Lower lobe of right lung (tissue), 2 donors: ENCODE results near the gene SNCA. TPM values are rescaled to one million over a fixed set of nuclear protein-coding genes. Genes with fewer than 3 reads are reported as not detected.

Experiments
- ATAC-seq, 2 donors: fragments of 200-7000 bp; cut with Tn5 transposase; one replicate each; pipeline ENCODE4 v1.9.1; 2020 to 2022; ENCODE audit warnings: mild to moderate bottlenecking in 2 of 2, moderate library complexity in 2 of 2
- DNase-seq: peaks from one replicate; pipeline ENCODE4 v3.0.0-alpha.2; 2020
- H3K27ac ChIP-seq: fragments of 200-600 bp; one replicate; pipeline ENCODE4 v1.8.0; 2022
- H3K27me3 ChIP-seq: fragments of 200-600 bp; one replicate; pipeline ENCODE4 v1.8.0; 2022; ENCODE audit warnings: low read depth
- H3K36me3 ChIP-seq: fragments of 200-600 bp; one replicate; pipeline ENCODE4 v1.8.0; 2022; ENCODE audit warnings: mild to moderate bottlenecking
- H3K4me1 ChIP-seq: fragments of 200-600 bp; one replicate; pipeline ENCODE4 v1.8.0; 2022
- H3K4me3 ChIP-seq: fragments of 200-600 bp; one replicate; pipeline ENCODE4 v1.8.0; 2022; ENCODE audit warnings: mild to moderate bottlenecking
- H3K9me3 ChIP-seq: fragments of 200-600 bp; one replicate; pipeline ENCODE4 v1.8.0; 2022
- intact Hi-C: fragments of 100-400 bp; cut with DNase I; formaldehyde crosslinking; loops from one replicate; pipeline ENCODE4 v1.11.0; 2022
- total RNA-seq: library from RNA; stranded (reverse); fragmentation: NEBNext Ultra II Directional; extraction: Animal tissue kit (Norgen Biotek cat#: 25700); gene quantifications from one replicate; pipeline ENCODE4 v1.2.1, GENCODE V29; 2021
- TF ChIP-seq, protein P1 (sequence below): fragments of 200-600 bp; IDR thresholded peaks from one replicate; pipeline ENCODE4 v1.8.0; 2022; ENCODE audit warnings: antibody characterized with exemption, mild to moderate bottlenecking
- donor health status: DM: no; HTN: yes; CAD: no; lungs with severe emphysema.

Gene SNCA
- total RNA-seq, 1 donor from 2014 or later = 7.8 TPM

GRCh38 chr4:89704651-89705395 is 132.1 kb downstream of the SNCA start:
- Histone ChIP-seq H3K27ac (no peak overlapping the region), H3K4me1 (no peaks in the 10 kb centered on the region), H3K36me3 (no peaks in the 10 kb centered on the region), H3K27me3 (no peaks in the 10 kb centered on the region), H3K4me3 (no peak overlapping the region), H3K9me3 (no peaks in the 10 kb centered on the region)
- intact Hi-C loops = no loop called here
- ATAC-seq = no peak
- DNase-seq = no peak
- TF ChIP-seq, protein P1, sequence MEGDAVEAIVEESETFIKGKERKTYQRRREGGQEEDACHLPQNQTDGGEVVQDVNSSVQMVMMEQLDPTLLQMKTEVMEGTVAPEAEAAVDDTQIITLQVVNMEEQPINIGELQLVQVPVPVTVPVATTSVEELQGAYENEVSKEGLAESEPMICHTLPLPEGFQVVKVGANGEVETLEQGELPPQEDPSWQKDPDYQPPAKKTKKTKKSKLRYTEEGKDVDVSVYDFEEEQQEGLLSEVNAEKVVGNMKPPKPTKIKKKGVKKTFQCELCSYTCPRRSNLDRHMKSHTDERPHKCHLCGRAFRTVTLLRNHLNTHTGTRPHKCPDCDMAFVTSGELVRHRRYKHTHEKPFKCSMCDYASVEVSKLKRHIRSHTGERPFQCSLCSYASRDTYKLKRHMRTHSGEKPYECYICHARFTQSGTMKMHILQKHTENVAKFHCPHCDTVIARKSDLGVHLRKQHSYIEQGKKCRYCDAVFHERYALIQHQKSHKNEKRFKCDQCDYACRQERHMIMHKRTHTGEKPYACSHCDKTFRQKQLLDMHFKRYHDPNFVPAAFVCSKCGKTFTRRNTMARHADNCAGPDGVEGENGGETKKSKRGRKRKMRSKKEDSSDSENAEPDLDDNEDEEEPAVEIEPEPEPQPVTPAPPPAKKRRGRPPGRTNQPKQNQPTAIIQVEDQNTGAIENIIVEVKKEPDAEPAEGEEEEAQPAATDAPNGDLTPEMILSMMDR = no peak

DNA sequence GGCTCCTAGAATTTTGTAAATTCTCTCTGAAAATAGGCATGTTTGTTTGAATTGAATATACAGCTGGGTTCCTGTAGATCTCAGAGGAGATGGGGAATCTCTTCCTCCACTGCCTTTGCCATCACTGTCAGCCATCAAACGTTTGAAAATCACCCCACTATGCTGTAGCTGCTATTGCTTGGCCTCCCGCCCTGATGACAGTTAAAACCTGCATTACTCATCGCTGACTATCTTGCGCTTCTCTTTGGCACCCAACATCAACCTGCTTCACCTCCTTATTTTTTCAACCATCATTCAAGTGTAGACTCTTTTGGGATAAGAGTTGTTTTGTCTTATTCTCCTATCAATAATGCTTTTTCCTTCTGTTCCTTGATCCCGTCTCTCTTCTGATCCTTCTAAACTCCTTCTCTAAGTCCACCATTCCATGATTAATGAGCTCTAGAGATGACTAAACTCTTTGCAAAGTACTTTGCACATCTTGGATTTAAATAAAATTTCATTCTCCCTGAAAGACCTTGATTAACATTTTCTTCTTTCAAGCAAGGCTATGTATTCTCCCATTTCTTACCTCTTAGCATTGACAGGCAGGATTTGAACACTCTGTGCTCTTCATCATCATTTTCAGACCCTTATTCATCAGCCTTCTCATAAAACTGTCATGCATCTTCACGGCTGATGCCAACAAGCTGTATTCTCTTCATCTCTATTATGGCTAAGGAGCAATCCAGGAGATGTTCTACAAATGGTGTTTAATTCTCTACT is 133.0 kb downstream of the SNCA start:
- ATAC-seq (no peak), DNase-seq (no peak)
- Histone ChIP-seq H3K27ac (no peak overlapping the region), H3K4me1 (no peaks in the 10 kb centered on the region), H3K27me3 (no peaks in the 10 kb centered on the region), H3K9me3 (no peaks in the 10 kb centered on the region), H3K36me3 (no peaks in the 10 kb centered on the region), H3K4me3 (no peak overlapping the region)
- TF ChIP-seq, protein P1 = no peak
- intact Hi-C loops = no loop called here

- intact Hi-C loops = no loop called here
- ATAC-seq (no peak), DNase-seq (no peak)
- Histone ChIP-seq H3K36me3 (no peaks in the 10 kb centered on the region), H3K27me3 (no peaks in the 10 kb centered on the region), H3K9me3 (no peaks in the 10 kb centered on the region), H3K27ac (no peak overlapping the region), H3K4me3 (no peak overlapping the region), H3K4me1 (no peaks in the 10 kb centered on the region)
- TF ChIP-seq, protein P1 = no peak
These were observed 136.1 kb downstream of the SNCA start for GRCh38 chr4:89700766-89701423.

- TF ChIP-seq, protein P1 = no peak
- intact Hi-C loops = no loop called here
- no peak overlapping the region for H3K27ac ChIP-seq
- no peaks in the 10 kb centered on the region for H3K27me3 ChIP-seq
- H3K4me3 ChIP-seq = no peak overlapping the region
- no peaks in the 10 kb centered on the region for H3K9me3 ChIP-seq
- no peaks in the 10 kb centered on the region for H3K4me1 ChIP-seq
- ATAC-seq (no peak), DNase-seq (no peak)
- H3K36me3 ChIP-seq = no peaks in the 10 kb centered on the region
These were observed 151.3 kb downstream of the SNCA start for GRCh38 chr4:89685690-89686089.

- no peaks in the 10 kb centered on the region for H3K27me3 ChIP-seq
- no peak overlapping the region for H3K27ac ChIP-seq
- ATAC-seq = no peak
- H3K9me3 ChIP-seq = no peaks in the 10 kb centered on the region
- intact Hi-C loops = no loop called here
- no peaks in the 10 kb centered on the region for H3K4me1 ChIP-seq
- no peak for DNase-seq
- no peak overlapping the region for H3K4me3 ChIP-seq
- no peaks in the 10 kb centered on the region for H3K36me3 ChIP-seq
- TF ChIP-seq, protein P1 = no peak
These were observed 151.7 kb downstream of the SNCA start for GRCh38 chr4:89685277-89685676.
